Measurements from ENCODE around the gene SMIM10L2A.

The SMIM10L2A gene

DNA sequence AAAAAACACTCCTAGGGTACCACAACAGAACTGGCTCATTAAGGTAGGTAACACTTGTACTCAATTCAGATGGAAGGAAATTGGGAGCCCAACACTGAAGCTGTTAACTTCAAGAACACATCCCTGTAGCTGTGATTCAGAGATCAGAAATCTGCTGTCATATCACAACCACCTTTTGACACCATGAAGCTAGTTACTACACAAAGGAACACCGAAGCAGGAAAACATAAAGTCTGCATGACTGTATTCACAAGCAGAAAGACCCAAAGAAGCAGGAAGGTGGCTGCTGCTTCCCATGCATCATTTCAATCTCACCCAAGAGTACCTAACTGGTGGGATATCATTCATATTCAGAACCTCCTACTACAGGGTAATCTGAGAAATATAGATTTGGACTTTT lies 7.7 kb downstream of the SMIM10L2A start:
- ChIA-PET CTCF (no interaction called here), POLR2A (no interaction called here)
- no peak for DNase-seq (ENCODE audit: extremely low spot score)
- TF ChIP-seq CTCF (IDR thresholded peaks at IDR 0.05; ENCODE audit: control extremely low read depth, extremely low read depth, low read depth, missing control alignments), result no peak

DNA sequence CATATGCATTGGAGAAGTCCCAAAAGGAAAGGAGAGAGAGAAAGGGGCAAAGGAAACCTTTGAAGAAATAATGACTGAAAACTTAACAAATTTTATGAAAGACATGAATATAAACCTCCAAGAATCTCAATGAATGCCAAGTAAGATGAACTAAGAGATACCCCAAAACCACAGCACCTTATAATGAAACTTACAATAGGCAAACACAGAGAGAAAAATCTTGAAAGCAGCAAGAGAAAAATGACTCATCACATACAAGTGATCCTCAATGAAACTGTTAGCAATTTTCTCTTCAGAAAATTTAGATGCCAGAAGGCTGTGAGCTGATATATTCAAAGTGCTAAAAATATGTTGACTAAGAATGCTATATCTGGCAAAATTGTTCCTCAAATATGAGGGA lies 10.1 kb downstream of the SMIM10L2A start:
- ChIA-PET CTCF (no interaction called here), POLR2A (no interaction called here)
- DNase-seq (ENCODE audit: extremely low spot score), result no peak
- no peak for TF ChIP-seq CTCF (IDR thresholded peaks at IDR 0.05; ENCODE audit: control extremely low read depth, extremely low read depth, low read depth, missing control alignments)

- DNase-seq (ENCODE audit: extremely low spot score), result no peak
- ChIA-PET CTCF (no interaction called here), POLR2A (no interaction called here)
- no peak for TF ChIP-seq CTCF (IDR thresholded peaks at IDR 0.05; ENCODE audit: control extremely low read depth, extremely low read depth, low read depth, missing control alignments)
These were observed 10.7 kb downstream of the SMIM10L2A start for GRCh38 chrX:135432453-135432852.

DNA sequence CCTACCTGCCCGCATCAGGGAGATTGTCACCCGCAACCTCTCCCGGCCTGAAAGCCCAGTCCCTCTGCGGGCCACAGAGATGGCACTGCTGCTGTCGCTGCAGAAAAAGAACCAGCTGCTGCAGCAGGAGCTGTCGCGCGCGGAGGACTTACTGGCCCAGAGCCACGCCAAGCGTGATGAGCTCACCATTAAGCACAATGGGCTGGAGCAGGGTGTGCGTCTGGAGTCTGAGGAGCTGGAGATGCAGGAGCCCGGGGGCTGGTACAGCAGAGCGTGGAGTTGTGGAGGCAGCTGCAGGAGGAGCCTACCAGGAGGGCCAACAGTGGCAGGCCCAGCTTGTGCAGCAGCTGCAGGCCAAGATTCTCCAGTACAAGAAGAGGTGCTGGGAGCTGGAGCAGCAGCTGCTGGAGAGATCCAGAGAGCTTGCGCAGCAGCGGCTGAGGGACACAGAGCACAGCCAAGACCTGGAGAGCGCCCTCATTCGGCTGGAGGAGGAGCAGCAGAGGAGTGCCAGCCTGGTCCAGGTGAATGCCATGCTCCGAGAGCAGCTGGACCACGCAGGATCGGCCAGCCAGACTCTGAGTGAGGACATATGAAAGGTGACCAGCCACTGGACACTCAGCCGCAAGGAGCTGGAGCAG lies 11.3 kb downstream of the SMIM10L2A start:
- TF ChIP-seq CTCF (IDR thresholded peaks at IDR 0.05; ENCODE audit: control extremely low read depth, extremely low read depth, low read depth, missing control alignments), result no peak
- ChIA-PET CTCF (no interaction called here), POLR2A (no interaction called here)
- no peak for DNase-seq (ENCODE audit: extremely low spot score)

GRCh38 chrX:135433531-135434257 lies 11.9 kb downstream of the SMIM10L2A start:
- DNase-seq (ENCODE audit: extremely low spot score), result no peak
- ChIA-PET POLR2A (no interaction called here), CTCF (no interaction called here)
- TF ChIP-seq CTCF (IDR thresholded peaks at IDR 0.05; ENCODE audit: control extremely low read depth, extremely low read depth, low read depth, missing control alignments), result no peak

- ChIA-PET CTCF (no interaction called here), POLR2A (interaction anchor here (1.0 kb wide), 1 partner anchor 7 kb away, joined by 3 read pairs; no protein-coding TSS in a partner anchor)
- no peak for TF ChIP-seq CTCF (IDR thresholded peaks at IDR 0.05; ENCODE audit: control extremely low read depth, extremely low read depth, low read depth, missing control alignments)
- DNase-seq (ENCODE audit: extremely low spot score), result no peak
These were observed 12.8 kb downstream of the SMIM10L2A start for GRCh38 chrX:135434258-135435138.

Measured in GM10248 (cell line).